Fibroblast of skin of right biceps (primary cell): ENCODE results near the gene ZG16B.
A peak's percentile ranks its signal among the peaks of the same experiment; 100 is the strongest.

Experiments
- DNase-seq: peaks from one replicate; pipeline ENCODE4 v3.0.0-alpha.2; 2013

Gene ZG16B

DNA sequence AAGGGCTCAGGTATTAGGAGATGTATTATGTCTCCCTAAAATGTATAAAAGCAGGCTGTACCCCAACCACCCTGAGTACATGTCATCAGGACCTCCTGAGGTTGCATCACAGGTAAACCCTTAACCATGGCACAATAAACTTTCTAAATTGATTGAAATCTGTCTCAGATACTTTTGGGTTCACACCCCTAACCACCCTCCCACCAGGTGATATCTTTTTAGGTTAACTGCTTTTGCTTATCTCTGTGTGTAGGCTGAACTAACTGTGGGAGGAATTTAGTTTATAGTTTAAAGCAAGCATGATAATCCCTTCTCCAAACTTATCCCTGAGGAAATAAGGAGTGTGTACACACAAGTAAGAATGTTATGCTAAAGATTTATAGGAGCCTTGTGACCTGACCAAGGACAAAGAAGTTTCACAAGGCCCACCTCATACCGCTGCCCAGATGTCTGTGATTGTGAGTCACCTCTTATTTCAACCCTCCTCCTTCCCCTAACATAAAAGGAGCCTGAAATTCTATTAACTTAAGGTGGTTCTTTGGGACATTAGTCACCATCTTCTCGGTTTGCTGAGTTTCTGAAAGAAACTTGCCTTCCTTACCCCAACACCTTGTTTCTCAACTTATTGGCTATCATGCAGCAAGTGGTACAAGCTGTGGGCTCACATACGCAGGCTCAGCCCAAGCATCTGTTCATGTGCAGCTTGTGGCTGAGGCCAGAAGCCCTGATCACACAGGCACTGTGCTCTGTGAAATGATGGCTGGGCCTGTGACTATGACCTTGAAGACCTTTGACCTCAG, 16.6 kb downstream of the ZG16B start:
- DNase-seq: peak; percentile 33

DNA sequence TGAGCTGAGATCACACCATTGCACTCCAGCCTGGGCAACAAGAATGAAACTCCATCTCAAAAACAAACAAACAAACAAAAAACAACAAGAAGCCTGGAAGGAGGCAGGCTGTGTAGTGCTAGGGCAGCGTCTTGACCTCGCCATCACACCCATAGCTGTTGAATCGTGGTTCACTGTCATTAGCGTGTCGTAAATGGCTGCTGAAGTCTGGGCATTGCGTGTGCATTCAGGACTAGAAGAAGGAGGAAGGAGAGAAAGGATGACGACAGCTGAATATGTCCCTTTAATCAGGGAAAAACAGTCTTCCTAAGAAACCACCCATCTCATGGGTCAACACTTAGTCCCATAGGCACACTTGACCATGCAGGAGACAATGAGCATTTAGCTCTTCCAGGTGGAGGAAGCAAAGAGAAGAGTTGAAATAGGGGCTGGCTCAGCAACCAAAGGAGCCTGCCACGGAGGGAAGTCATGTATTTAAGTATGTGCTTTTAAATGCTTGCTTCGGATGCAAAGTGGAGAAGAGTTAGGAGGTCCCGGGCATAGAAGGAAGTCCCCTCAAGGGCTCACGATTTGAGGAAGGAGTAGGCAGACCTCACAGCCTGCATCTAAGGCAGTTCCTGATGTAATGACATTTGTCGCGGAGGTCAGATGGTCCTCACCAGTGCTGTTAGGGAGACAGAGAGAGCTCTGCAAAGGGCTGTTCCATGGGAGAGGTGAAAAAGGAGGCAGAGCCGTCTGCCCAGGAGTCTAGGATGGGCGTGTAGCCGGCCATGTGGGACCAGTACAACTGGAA, 19.0 kb downstream of the ZG16B start:
- DNase-seq: no peak

GRCh38 chr16:2852003-2852730, 22.1 kb downstream of the ZG16B start:
- DNase-seq: no peak

DNA sequence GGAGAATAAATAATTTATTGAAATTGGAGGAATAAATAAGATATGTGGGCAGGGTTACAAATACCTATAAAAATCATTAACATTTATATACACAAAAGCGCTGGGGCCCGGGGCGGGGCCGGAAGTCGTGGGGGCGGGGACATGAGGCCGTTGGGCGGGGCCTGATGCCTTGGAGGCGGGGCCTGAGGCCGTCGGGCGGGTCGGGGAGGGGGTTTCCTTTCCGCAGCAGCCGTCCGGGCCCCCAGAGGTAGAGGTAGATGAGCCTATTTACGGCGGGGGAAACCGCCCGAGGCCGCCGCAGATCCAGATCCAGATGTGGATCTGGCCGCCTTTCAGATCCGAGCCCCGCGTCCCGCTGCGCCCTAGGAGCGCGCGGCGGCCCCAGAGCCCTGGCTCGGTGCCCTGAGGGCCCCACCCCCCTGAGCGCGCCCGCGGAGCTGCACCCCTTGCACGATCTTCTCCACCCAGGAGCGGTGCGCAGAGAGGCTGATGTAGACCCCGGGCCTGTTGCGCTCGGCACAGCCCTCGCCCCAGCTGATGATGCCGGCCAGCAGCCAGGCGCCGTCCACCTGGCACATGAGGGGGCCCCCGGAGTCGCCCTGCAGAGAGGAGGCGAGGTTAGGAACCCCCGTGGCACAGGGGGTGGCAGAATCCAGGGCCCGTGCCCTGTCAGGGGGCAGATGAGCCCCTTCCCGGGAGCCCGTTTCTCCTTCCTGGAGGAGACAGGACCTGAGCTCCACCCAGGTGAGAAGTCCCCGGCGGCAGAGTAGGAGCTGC, 22.8 kb downstream of the ZG16B start:
- DNase-seq: no peak

DNA sequence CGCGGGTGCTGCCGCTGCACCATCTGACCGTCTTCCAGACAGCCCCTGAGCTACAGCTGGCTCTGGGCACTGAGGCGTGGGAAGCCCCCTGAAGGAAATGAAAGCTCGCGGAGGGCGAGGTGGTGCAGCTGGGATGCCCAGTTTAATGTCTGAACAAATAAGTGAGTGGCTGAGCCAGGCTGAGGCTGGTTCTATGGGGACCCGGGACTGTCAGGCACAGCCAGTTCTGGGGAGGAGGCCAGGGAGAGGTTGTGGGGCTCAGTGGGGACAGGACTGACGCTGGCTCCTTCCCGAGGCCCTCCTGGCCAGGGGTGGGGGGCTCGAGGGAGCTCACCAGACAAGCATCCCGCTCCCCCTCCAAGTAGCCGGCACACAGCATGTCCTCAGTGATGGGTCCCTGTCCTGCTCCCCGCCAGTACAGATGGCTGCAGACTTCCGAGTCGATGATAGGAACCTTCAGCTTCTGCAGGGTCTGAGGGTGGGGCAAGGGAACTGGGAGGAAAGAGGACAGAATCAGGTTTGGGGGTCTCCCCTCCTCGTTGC, 23.5 kb downstream of the ZG16B start:
- DNase-seq: no peak

DNA sequence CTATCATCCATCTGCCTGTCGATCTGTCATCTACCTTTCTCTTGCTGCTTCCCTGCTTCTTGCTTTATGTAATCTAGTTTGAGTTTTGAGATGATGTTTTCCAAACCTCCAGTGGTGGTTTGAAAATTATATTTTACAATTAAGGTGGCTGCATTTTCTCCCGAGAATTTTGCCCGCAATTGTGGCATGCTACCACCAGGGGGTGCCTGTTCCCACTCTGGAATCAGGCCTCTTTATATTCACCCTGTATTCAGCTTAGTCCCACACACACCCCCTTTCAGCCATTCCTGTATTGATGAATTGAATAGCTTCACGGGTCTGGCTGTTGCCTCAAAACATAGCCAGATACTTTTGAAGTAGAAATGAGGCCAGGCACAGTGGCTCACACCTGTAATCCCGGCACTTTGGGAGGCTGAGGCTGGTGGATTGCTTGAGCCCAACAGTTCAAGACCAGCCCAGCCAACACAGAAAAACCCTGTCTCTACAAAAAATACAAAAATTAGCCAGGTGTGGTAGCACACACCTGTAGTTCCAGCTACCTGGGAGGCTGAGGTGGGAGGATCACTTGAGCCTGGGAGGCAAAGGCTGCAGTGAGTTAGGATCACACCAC, 24.7 kb downstream of the ZG16B start:
- no peak for DNase-seq

DNA sequence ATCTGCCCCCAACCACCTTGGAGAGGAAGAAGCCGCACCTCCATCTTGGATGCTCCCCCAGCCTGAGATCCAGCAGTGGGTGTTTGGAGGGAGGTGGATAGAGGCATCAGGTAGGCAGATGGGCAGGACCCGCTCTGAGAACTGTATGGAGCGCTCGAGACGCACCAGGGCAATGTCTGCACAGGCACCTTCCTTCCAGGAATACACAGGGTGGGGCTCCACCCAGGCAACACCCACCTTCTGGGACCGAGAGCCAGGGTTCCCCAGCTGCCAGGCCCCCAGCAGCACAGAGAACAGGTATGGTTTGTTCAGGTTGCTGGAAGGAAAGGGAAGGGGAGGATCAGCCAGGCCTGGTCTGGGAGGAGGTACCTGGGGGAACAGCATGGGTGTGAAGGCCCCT, 25.4 kb downstream of the ZG16B start:
- no peak for DNase-seq

DNA sequence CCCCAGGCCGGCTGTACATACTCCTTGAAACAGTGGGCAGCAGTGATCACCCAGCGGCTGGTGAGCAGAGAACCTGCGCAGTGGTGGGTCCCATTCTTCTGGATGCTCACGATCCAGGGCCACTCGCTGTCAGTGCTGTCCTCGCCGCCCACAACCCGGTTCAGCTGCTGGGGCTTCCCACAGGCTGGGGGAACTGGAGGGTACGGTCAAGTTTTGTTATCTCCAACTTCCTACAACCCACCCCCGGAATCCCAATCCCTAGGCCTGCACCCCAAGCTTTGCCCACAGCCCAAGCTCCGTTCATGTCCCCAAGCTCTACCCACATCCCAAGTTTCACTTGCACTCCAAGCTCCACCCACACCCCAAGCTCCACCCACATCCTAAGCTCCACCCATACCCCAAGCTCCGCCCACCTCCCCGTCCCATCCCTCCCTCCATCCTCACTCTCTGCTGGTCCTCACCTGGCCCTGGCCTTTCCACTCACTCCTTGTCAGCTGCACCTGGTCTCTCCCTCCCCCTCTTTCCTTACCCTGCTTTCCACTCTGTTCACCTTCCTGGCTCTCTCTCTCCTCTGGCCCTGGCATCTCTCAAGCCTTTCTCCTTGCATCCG, 26.1 kb downstream of the ZG16B start:
- no peak for DNase-seq

GRCh38 chr16:2856686-2857450, 26.8 kb downstream of the ZG16B start:
- DNase-seq: no peak

DNA sequence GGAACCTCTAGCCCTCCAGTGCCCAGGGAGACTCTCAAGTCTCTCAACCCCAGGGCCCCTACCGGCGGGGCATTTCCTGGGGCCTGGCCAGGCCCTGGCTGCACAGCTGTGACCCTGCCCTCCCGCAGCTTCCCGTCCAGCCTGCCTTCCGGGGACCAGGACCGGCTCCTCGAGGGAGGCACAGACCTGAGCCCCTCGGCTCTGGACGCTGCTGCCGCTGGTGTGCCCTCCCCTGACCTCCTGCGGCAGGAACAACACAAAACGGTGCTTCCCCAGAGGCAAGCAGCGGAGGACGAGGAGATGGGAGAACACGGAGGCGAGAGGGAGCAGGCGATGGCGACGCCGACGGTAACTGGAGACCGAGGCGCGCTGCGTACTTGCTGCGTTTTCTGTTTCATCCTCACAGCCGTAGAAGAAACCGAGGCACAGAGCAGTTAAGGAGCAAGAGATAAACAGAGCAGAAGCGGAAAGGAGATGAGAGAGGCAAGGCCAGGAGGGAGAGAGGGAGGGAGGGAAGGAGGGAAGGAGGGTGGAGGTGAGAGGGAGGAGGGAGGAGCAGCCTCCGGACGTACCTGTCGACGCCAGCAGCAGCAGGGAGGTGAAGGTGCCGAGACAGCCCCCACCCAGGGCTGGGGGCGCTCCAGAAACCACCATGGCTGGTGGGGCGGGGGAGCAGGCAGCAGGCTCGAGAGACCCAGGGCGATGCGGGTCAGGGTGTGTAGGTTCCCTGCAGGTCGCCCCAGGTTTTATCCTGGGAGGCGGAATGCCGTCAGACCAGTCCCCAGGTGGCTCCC, 27.5 kb downstream of the ZG16B start, which contains the start of gene PRSS22:
TSS of gene PRSS22 (minus strand) at position 720 of the 794 bp plus-strand sequence. CDS start at position 654, 66 bp downstream.
- no peak for DNase-seq

DNA sequence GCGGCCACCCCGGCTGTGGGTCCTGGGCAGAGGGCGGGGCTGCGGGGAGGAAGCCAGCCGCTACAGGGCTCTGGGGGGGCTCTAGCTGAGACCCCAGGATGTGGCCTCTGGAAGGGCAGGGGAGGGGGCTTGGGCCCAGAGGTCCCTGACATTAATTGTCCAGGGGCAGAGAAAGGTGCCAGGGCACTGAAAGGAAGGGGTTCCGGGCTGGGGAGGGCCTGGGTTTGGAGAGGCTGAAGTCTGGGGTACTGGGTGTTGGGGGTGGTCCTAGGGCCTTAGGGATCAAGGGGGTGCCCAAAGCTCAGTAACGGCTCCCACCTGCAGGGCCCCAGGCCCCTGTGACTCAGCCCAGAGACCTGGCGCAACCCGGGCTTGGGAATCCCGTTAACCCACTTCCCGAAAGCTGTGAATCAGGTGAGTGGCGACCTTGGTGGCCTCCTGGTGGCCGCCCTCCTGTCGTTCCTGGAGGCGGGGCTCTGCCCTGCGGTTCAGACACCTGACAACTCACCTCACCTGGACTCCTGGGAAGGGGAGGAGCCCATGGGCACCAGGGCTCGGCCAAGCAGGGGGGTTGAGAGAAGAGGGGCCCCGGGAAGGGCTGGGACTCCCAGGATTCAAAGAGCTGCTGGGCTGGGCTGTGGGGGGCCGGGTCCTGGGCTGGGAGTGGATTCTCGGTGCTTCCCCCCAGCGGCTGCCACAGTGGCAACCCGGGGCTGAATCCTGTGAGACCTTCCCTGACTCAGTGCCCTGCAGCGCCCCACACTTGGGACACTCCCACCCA, 28.3 kb downstream of the ZG16B start:
- no peak for DNase-seq

DNA sequence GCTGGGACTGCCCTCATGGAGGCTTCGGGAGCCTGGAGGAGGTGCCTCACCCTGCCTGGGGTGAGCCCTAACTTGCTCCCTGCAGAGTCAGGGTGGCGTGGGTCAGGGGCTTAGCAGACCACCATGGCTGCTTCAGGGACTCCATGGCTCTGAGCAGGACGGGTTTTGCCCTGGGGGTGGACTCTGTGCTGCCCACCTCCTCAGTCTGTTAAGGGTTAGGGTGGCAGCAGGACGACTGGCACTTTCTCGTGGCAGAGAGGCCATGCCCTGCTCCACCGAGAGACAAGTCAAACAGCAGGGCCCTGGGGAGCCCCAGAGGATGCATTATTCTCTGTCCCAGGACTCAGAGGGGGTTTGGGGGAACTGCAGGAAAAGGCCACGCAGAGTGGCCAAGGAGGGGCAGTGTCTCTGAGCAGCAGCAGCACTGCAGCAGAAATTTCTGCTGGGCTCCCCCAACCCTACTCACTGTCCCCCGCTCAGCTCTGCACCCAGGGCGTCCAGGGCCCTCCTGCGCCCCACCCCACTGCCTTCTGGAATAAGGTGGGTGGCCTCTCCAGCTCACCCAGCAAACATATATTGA, 29.7 kb downstream of the ZG16B start:
- no peak for DNase-seq

GRCh38 chr16:2860826-2861567, 30.9 kb downstream of the ZG16B start:
- DNase-seq: no peak

DNA sequence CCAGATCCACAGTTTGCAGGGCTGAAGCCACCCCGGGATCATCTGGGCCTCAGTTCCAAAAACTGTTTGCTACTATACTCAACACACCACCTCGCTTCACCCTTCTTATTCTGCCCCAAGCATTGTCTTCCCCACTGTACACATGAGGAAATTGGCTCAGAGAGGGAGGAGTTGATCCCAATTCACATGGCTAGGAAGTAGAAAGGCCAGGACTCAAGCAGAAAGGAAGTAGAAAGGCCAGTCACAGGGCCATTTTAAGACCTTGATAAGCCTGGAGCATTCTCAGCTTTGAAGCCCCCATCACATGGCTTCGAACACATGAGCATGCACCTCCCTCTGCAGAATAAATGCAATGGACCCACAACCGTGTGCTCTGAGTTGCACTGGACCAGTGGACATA, 35.5 kb downstream of the ZG16B start:
- DNase-seq: no peak

DNA sequence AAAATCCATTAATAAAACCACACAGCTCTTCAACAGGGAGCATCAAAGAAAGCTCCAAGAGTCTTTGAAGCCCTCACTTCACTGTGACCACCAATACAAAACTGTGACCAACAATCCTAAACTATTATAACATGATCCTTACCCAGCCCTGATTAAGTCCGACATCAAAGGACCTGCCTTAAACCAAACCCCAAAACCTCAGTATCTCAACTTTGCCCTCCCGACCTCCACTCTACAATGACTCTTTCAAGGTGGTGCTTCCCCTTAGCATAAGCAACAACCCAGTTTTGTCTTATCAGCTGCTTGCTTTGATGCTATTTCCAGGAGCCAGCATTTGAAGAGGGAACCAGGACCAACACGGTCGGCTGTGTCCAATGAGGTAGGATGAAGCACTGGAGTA, 36.3 kb downstream of the ZG16B start:
- DNase-seq: no peak

DNA sequence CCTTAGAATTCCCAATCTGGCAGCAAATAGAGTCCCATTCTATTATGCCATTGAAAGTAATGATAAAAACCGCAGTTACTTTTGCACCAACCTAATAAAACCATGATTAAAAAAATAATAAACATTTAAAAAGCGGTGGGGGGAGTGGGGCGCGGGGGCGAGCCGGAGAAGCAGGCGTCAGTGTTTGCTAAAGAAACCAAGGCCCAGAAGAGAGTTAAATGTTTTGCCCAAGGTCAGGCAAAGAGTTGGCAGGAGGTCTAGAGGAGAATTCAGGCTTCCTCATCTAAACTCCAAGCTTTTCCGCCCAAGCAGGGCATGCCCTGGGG, 37.5 kb downstream of the ZG16B start:
- no peak for DNase-seq

GRCh38 chr16:2867987-2868789, 38.1 kb downstream of the ZG16B start:
- peak; percentile 91 for DNase-seq
